HEK293T (cell line): ENCODE data around the gene SH3PXD2B.

Experiments
- ARNT ChIP-seq: fragments of 450-650 bp; IDR thresholded peaks from 2 replicates; pipeline ENCODE4 v1.6.1; 2017; ENCODE audit warnings: mild to moderate bottlenecking
- BHLHE40 ChIP-seq: fragments of 450-650 bp; IDR thresholded peaks from 2 replicates; pipeline ENCODE4 v1.6.1; 2016; ENCODE audit warnings: mild to moderate bottlenecking, moderate library complexity, borderline replicate concordance
- FOXK2 ChIP-seq: fragments of 450-650 bp; IDR thresholded peaks from 2 replicates; pipeline ENCODE4 v1.6.1; 2016; ENCODE audit warnings: mild to moderate bottlenecking
- FOXM1 ChIP-seq: fragments of 450-650 bp; IDR thresholded peaks from 2 replicates; pipeline ENCODE4 v1.6.1; 2017; ENCODE audit warnings: mild to moderate bottlenecking, borderline replicate concordance
- PKNOX1 ChIP-seq: fragments of 450-650 bp; IDR thresholded peaks from 2 replicates; pipeline ENCODE4 v1.6.1; 2016
- SP1 ChIP-seq: fragments of 450-650 bp; IDR thresholded peaks from 2 replicates; pipeline ENCODE4 v1.6.1; 2017
- SUZ12 ChIP-seq: fragments of 450-650 bp; IDR thresholded peaks from 2 replicates; pipeline ENCODE4 v1.6.1; 2016; ENCODE audit warnings: mild to moderate bottlenecking

GRCh38 chr5:172356047-172356446 lies 98.3 kb downstream of the SH3PXD2B start:
- no peak for TF ChIP-seq FOXK2
- TF ChIP-seq SP1: no peak
- no peak for TF ChIP-seq PKNOX1
- no peak for TF ChIP-seq FOXM1
- no peak for TF ChIP-seq BHLHE40
- TF ChIP-seq SUZ12: no peak
- TF ChIP-seq ARNT: no peak
